HCT116 (cell line): Measurements from ENCODE around the gene CPSF7.

Source experiments
- ATF3 ChIP-seq: IDR thresholded peaks from 2 replicates; pipeline ENCODE4 v1.6.1; 2012
- CTCF ChIP-seq, 3 experiments: fragments of 200-600 bp in 1 of 3; sonication (generic) in 1 of 3; IDR thresholded peaks in 2 of 3; conservative IDR thresholded peaks in 1 of 3; 2 replicates each; pipeline ENCODE4 v1.5.1; 2012 to 2017; ENCODE audit warnings: low read depth in 2 of 3, low read length in 2 of 3, antibody characterized with exemption in 1 of 3, borderline replicate concordance in 1 of 3, control low read depth in 1 of 3, mild to moderate bottlenecking in 1 of 3, mixed read lengths in 1 of 3, mixed run types in 1 of 3, moderate library complexity in 1 of 3; ENCODE audit not compliant: insufficient read depth in 1 of 3
- EGR1 ChIP-seq: IDR thresholded peaks from 2 replicates; pipeline ENCODE4 v1.6.1; 2012; ENCODE audit warnings: low read depth
- ELF1 ChIP-seq: IDR thresholded peaks from 2 replicates; pipeline ENCODE4 v1.6.1; 2012; ENCODE audit warnings: low read depth, borderline replicate concordance
- EZH2 ChIP-seq: fragments of 200-600 bp; sonication (generic); IDR thresholded peaks from 2 replicates; pipeline ENCODE4 v1.6.1; 2017; ENCODE audit warnings: antibody characterized with exemption, mixed run types
- EZH2phosphoT487 ChIP-seq: fragments of 200-600 bp; IDR thresholded peaks from 2 replicates; pipeline ENCODE4 v1.6.1; 2018; ENCODE audit warnings: antibody characterized with exemption, borderline replicate concordance
- JUND ChIP-seq: IDR thresholded peaks from 2 replicates; pipeline ENCODE4 v1.6.1; 2012
- MAX ChIP-seq: IDR thresholded peaks from 2 replicates; pipeline ENCODE4 v1.6.1; 2012
- POLR2A ChIP-seq: IDR thresholded peaks from 2 replicates; pipeline ENCODE4 v1.7.0; 2011; ENCODE audit warnings: borderline replicate concordance; ENCODE audit not compliant: insufficient read depth, insufficient read length; ENCODE audit errors: extremely low read depth
- POLR2AphosphoS5 ChIP-seq: IDR thresholded peaks from 2 replicates; pipeline ENCODE4 v1.6.1; 2011; ENCODE audit warnings: mild to moderate bottlenecking, low read depth, low read length, moderate library complexity
- RAD21 ChIP-seq: IDR thresholded peaks from 2 replicates; pipeline ENCODE4 v1.6.1; 2012; ENCODE audit warnings: low read depth, mild to moderate bottlenecking
- REST ChIP-seq: IDR thresholded peaks from 2 replicates; pipeline ENCODE4 v1.6.1; 2012; ENCODE audit warnings: low read depth
- YY1 ChIP-seq: IDR thresholded peaks from 2 replicates; pipeline ENCODE4 v1.6.1; 2011; ENCODE audit warnings: low read length, low read depth, moderate library complexity, mild to moderate bottlenecking; ENCODE audit not compliant: insufficient replicate concordance; ENCODE audit errors: extremely low read depth
- ZNF274 ChIP-seq: fragments of 200-500 bp; sonication (Bioruptor generic); IDR thresholded peaks from 2 replicates; pipeline ENCODE4 v1.6.1; 2014; ENCODE audit warnings: mild to moderate bottlenecking, low read depth, low read length, inconsistent platforms

- TF ChIP-seq CTCF (IDR thresholded peaks at IDR 0.05 in 2 of 3, conservative IDR thresholded peaks at IDR 0.05 in 1 of 3; ENCODE audit: borderline replicate concordance in 1 of 3, insufficient read depth in 1 of 3, low read depth in 2 of 3, low read length in 2 of 3): no peak
- no peak for TF ChIP-seq ELF1
- no peak for TF ChIP-seq POLR2AphosphoS5
- TF ChIP-seq REST: no peak
- no peak for TF ChIP-seq EZH2phosphoT487
- TF ChIP-seq JUND: no peak
- TF ChIP-seq EZH2: no peak
- no peak for TF ChIP-seq POLR2A
- no peak for TF ChIP-seq EGR1
- no peak for TF ChIP-seq MAX
- no peak for TF ChIP-seq RAD21
- TF ChIP-seq YY1: no peak
- TF ChIP-seq ATF3: no peak
- TF ChIP-seq ZNF274: no peak
These were observed 59.3 kb downstream of the CPSF7 start for GRCh38 chr11:61370349-61371005.
